ENCODE results near the gene LRRC75A. TPM values are rescaled to one million over a fixed set of nuclear protein-coding genes. Genes with fewer than 3 reads are reported as not detected.

LRRC75A gene
- total and polyA plus RNA-seq, 2 of the 13 experiments (the other 11 are each of a cell fraction or from before 2014, with no cell fraction given): 0.03 TPM; not detected in 1

GRCh38 chr17:16417896-16418684, 73.9 kb downstream of the LRRC75A start:
- DNase-seq (ENCODE audit: low spot score): no peak
- BruUV-seq (replicated peaks): no TSS peak
- POLR2A ChIA-PET: interaction anchor here (1.2 to 4.2 kb wide), 9 partner anchors 7 to 105 kb away, joined by 4 to 48 read pairs (median 7); partner anchors contain the start of gene UBB
- 62% methylated on average over 6 of the region's 7 CpGs for WGBS (ENCODE audit: low lambda C conversion rate)
- H3K36me3 ChIP-seq (replicated peaks in 1 of 2; ENCODE audit: control insufficient read depth in 1 of 2, insufficient read depth in 2 of 2, low read length in 2 of 2): no peaks in the 10 kb centered on the region; a peak in 1 of 5 replicates
- ATAC-seq: peak; percentile 7; the same call in 2 of the 3 replicates
- H3K9ac ChIP-seq (ENCODE audit: insufficient read depth, low read depth, low read length): no peak overlapping the region
- H3K27ac ChIP-seq (ENCODE audit: extremely low read length, insufficient read depth, low read length): peak overlapping the region; percentile 68
- CTCF ChIA-PET (ENCODE audit: low intra/inter-chr PET ratio, low total read pairs): no interaction called here
- peaks cover 54% of the 10 kb centered on the region for H3K4me1 ChIP-seq (ENCODE audit: insufficient read depth, low read length)
- peak overlapping the region; percentile 70 for H3K4me2 ChIP-seq (ENCODE audit: low read depth, low read length)
- no peak overlapping the region for H2AFZ ChIP-seq (ENCODE audit: low read length)
- no peaks in the 10 kb centered on the region for H4K20me1 ChIP-seq (ENCODE audit: insufficient read depth, low read length)
- no peaks in the 10 kb centered on the region for H3K79me2 ChIP-seq (ENCODE audit: insufficient read depth, low read length)
- TF ChIP-seq SUZ12 (IDR thresholded peaks at IDR 0.05; ENCODE audit: low read depth, low read length) (no peak), ZNF891 (CRISPR knock-in tag; IDR thresholded peaks at IDR 0.05) (0 out of 2 replicates have a peak, but pooled peaks have one; percentile 50), ZNF598 (CRISPR knock-in tag; IDR thresholded peaks at IDR 0.05; ENCODE audit: borderline replicate concordance) (0 out of 2 replicates have a peak, but pooled peaks have one; percentile 36), GLI4 (CRISPR knock-in tag; IDR thresholded peaks at IDR 0.05; ENCODE audit: borderline replicate concordance) (0 out of 2 replicates have a peak, but pooled peaks have one; percentile 39), ZNF687 (CRISPR knock-in tag; IDR thresholded peaks at IDR 0.05) (peak; percentile 67), NRL (CRISPR knock-in tag; IDR thresholded peaks at IDR 0.05; ENCODE audit: borderline replicate concordance) (peak; percentile 51; the same call in 1 of the 2 replicates), NCOA2 (CRISPR knock-in tag; IDR thresholded peaks at IDR 0.05) (no peak), BCL3 (CRISPR knock-in tag; IDR thresholded peaks at IDR 0.05) (0 out of 2 replicates have a peak, but pooled peaks have one; percentile 53), MAFF (IDR thresholded peaks at IDR 0.05; ENCODE audit: low read depth, low read length) (no peak), ZNF274 (CRISPR knock-in tag; IDR thresholded peaks at IDR 0.05) (0 out of 2 replicates have a peak, but pooled peaks have one; percentile 23), ZNF775 (CRISPR knock-in tag; IDR thresholded peaks at IDR 0.05; ENCODE audit: borderline replicate concordance) (no peak), ZNF547 (CRISPR knock-in tag; IDR thresholded peaks at IDR 0.05) (0 out of 2 replicates have a peak, but pooled peaks have one; percentile 65), CHD4 (IDR thresholded peaks at IDR 0.05; ENCODE audit: borderline replicate concordance, low read length) (no peak), ZNF337 (CRISPR knock-in tag; IDR thresholded peaks at IDR 0.05; ENCODE audit: borderline replicate concordance, low read depth) (0 out of 2 replicates have a peak, but pooled peaks have one; percentile 42)
- in situ Hi-C loops (cut with HindIII; ENCODE audit: extremely low pct_ligation_motif_present, low pct_unique_long_range_greater_than_20kb) (loop anchor here (5.0 to 10.0 kb wide), 2 partner anchors 36 to 53 kb away; partner anchors contain the start of gene UBB), intact Hi-C loops (cut with micrococcal nuclease; ENCODE audit: unreplicated experiment) (no loop called here)
- no peak for FAIRE-seq
- no peaks in the 10 kb centered on the region for H3K27me3 ChIP-seq (ENCODE audit: control insufficient read depth in 1 of 2, insufficient read depth in 2 of 2, low read length in 2 of 2)
- no peak overlapping the region for H3K4me3 ChIP-seq (replicated peaks in 1 of 3; ENCODE audit: insufficient read depth in 1 of 3, low read depth in 2 of 3, low read length in 3 of 3)
- no peaks in the 10 kb centered on the region for H3K9me3 ChIP-seq (ENCODE audit: low read length)
